Stomach smooth muscle (tissue), 2 donors: ENCODE measurements around the gene GRAP.

ENCODE experiments used
- H3K27ac ChIP-seq: one replicate; pipeline ENCODE4 v1.7.0; 2013; ENCODE audit warnings: mild to moderate bottlenecking, low read length, inconsistent platforms
- H3K27me3 ChIP-seq, 2 donors: one replicate each; pipeline ENCODE4 v1.7.0; 2013; ENCODE audit warnings: low read length in 2 of 2; ENCODE audit not compliant: insufficient read depth in 2 of 2, control insufficient read depth in 1 of 2
- H3K36me3 ChIP-seq, 2 donors: one replicate each; pipeline ENCODE4 v1.7.0; 2013; ENCODE audit warnings: low read length in 2 of 2; ENCODE audit not compliant: control insufficient read depth in 2 of 2, insufficient read depth in 2 of 2
- H3K4me1 ChIP-seq: one replicate; pipeline ENCODE4 v1.7.0; 2013; ENCODE audit warnings: low read length; ENCODE audit not compliant: control insufficient read depth, insufficient read depth
- H3K4me3 ChIP-seq, 2 donors: one replicate each; pipeline ENCODE4 v1.7.0; 2013; ENCODE audit warnings: low read length in 2 of 2
- H3K9ac ChIP-seq, 2 donors: one replicate each; pipeline ENCODE4 v1.7.0; 2013; ENCODE audit warnings: low read length in 2 of 2, mild to moderate bottlenecking in 1 of 2
- H3K9me3 ChIP-seq, 2 donors: one replicate each; pipeline ENCODE4 v1.7.0; 2013; ENCODE audit warnings: low read length in 2 of 2; ENCODE audit not compliant: control insufficient read depth in 2 of 2
- donor health status: healthy.
- donor health status: Pancreatic carcinoma.

The GRAP gene

DNA sequence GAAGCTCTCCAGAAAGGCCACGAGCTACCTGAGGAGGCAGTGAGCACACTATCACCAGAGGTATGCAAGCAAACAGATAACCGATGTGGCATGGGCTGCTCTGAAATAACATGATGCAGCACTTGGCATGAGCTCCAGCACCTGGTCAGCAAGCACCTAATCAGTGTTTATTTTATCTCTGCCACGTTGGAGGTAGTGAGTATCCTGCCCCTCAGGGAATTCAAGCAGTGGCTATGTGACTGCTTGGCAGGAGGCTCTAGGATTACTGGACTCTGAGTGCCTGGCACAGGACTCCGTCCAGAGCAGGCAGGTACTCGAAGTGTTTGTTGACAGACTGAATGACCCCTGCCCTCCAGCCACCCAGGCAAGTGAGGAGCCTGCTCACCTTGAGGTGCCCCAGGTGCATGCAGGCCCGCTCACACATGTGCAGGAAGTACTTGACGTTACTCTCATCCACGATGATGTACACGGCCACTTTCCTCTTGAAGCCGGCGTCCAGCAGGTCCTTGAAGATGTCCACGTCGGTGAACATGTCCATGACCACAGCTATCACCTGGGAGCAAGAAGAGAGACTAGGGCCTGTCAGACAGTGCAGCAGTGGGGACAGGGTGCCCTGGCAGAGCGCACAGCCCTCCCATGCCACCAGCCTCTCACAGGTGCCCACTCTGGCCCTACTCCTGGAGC lies 58.8 kb downstream of the GRAP start:
- no peak overlapping the region for H3K4me3 ChIP-seq
- peaks cover 0 to 4% of the 10 kb centered on the region in 2 donors for H3K36me3 ChIP-seq
- no peak overlapping the region for H3K9ac ChIP-seq
- no peaks in the 10 kb centered on the region for H3K9me3 ChIP-seq
- no peaks in the 10 kb centered on the region for H3K27me3 ChIP-seq
- no peaks in the 10 kb centered on the region for H3K4me1 ChIP-seq
- H3K27ac ChIP-seq, result no peak overlapping the region

DNA sequence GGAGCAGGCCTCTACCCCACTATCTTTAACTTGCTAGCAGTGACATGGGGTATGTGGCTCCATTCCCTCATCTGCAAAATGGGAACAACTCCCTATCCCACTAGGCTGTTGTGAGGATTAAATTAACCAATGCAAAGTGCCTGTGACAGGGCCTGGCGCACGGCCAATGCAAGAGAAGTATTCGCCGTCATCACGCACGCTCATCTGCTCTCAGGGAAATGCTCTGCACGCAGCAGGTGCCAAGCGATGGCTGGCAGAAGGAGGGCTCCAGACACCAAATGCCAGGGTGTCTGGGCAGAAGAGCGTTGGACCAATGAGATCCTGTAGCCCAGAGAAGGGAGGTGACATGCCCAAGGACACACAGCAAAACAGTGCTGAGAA lies 59.5 kb downstream of the GRAP start:
- no peak overlapping the region for H3K4me3 ChIP-seq
- H3K27me3 ChIP-seq, result no peaks in the 10 kb centered on the region
- no peaks in the 10 kb centered on the region for H3K4me1 ChIP-seq
- no peak overlapping the region for H3K27ac ChIP-seq
- H3K9ac ChIP-seq, result no peak overlapping the region
- peaks cover 0 to 4% of the 10 kb centered on the region in 2 donors for H3K36me3 ChIP-seq
- H3K9me3 ChIP-seq, result no peaks in the 10 kb centered on the region

DNA sequence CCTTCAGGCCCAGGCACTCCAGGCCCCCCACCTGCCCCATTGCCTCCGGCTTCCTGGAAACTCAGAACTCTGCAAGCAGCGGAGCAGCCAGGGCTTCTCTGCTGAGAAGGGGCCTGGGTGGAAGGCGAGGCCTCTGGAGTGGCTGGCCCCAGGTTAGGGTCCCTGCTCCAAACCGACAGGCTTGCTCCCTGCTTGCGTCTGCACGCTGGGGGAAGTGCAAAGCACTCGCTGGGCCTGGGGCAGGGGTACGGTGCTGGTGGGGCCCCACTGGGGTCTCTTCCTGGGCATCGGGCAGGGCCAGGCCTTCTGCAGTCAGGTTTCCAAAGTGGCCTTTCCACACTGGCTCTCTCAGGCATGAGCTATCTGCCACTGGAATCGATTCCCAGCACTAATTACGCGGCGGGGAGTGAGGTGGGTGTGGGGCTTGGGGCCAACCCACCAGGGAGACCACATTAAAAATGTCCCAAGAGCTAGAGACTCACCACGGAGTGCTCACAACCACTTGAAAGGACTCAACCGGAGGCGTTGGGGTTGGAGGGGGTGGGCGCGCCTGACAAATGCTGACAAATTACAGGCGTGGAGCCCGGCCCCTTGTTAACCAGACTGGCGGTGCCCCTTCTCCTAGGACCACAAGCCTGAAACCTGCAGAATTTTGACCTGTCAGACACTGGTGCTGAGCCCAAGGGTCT lies 60.1 kb downstream of the GRAP start:
- Histone ChIP-seq H3K4me3 (no peak overlapping the region), H3K27ac (no peak overlapping the region), H3K4me1 (no peaks in the 10 kb centered on the region), H3K27me3 (no peaks in the 10 kb centered on the region), H3K36me3 (peaks cover 0 to 4% of the 10 kb centered on the region in 2 donors), H3K9ac (no peak overlapping the region), H3K9me3 (no peaks in the 10 kb centered on the region)

DNA sequence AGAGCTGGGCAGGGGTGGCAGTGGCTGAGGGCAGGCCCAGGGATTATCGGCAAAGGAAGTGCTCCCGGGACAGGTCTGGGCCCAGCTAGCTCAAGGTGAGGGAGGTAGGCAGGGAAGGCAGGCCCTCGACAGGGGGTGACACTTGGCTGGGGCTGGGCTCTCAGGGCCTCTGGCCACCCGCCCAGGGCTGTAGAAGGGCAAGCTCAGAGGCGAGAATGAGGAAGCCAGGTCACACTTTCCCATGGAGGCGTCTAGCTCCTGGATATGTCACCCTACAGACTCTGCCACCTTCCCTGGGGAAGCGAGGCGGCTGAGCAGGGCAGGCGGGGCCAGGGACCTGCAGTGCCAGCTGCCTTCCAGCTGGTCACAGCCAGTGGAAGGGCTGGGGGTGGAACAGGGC lies 61.3 kb downstream of the GRAP start:
- Histone ChIP-seq H3K4me1 (no peaks in the 10 kb centered on the region), H3K9ac (no peak overlapping the region), H3K27ac (no peak overlapping the region), H3K36me3 (peaks cover 0 to 4% of the 10 kb centered on the region in 2 donors), H3K9me3 (no peaks in the 10 kb centered on the region), H3K27me3 (no peaks in the 10 kb centered on the region), H3K4me3 (no peak overlapping the region)

DNA sequence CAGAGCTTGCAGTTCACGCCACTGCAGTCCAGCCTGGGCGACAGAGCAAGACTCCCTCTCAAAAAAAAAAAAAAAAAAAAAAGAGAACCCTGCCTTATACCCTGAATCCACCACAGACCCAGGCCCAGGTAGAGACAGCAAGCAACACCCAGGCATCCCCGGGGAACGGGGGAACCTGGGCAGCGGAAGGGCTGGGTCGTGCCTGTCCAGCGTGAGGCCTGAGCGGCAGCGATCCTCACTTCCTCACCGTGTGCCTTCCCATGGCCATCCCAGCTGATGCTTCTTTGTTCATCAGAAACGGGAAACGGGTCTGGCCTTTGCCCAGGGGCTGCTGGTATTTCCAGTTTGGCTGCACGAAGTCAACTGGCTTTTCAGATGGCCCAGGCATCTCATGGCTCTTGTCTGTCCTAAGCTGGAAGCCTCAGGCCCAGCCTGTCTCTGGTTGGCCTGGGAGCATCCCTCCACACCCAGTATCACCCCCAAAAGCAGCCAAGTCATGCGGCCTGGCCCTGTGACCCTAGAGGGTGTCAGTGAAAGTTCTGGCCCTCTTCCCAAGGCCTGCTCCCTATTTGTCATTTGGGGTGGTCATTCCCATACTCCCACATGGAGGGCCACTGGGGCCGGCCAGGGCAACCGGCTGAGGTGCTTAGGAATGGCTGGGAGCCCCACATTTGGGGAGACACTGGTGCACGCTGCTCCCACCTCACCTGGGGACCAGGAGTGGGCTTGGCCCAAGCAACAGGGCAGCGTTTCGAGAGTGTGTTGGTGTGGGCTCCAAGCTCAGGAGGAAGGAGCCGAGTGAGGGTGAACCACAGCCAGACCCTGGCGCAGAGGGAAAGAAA lies 62.3 kb downstream of the GRAP start:
- H3K27ac ChIP-seq, result no peak overlapping the region
- H3K4me1 ChIP-seq, result no peaks in the 10 kb centered on the region
- H3K4me3 ChIP-seq, result no peak overlapping the region
- no peaks in the 10 kb centered on the region for H3K27me3 ChIP-seq
- H3K9me3 ChIP-seq, result no peaks in the 10 kb centered on the region
- H3K36me3 ChIP-seq, result peaks cover 0 to 4% of the 10 kb centered on the region in 2 donors
- no peak overlapping the region for H3K9ac ChIP-seq

DNA sequence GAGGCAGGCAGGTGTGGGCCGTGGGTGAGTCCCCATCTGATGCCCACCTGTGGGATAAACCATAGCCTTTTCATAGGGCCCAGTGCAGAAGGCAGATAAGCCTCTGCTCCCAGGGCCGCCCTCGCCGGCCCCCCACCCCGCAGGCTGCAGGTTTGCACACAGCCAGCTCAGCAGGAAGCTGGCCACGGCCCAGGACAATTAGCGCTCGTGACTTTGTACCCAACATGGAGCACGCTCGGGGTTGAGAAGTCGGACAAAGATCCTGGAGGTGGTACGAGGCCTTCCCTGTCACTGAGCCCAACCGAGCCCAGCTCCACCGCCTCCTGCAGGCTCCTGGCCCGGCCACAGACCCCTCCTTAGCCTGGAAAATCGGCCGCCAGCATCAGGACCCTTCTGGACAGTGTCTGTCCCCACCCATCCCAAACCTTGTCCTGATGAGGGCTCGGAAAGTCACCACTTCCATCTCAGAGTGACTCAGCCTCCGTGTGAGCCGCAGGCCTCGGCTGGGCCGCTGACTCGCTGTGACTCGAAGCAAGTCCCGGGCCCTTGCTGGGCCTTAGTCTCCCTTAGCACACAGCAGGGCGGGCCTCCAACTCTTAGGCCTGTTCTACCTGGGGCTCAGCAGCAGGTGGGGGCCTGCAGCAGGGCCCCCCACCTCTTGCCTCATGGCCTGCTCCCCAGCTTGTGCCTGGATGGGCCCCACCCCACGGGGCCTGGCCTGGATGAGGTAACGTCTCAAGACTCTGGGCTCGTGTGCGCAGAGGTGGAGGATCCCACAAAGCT lies 64.9 kb downstream of the GRAP start:
- peaks cover 0 to 2% of the 10 kb centered on the region in 2 donors for H3K36me3 ChIP-seq
- no peak overlapping the region for H3K9ac ChIP-seq
- no peaks in the 10 kb centered on the region for H3K27me3 ChIP-seq
- no peaks in the 10 kb centered on the region for H3K4me1 ChIP-seq
- H3K27ac ChIP-seq, result no peak overlapping the region
- H3K4me3 ChIP-seq, result no peak overlapping the region
- H3K9me3 ChIP-seq, result no peaks in the 10 kb centered on the region

DNA sequence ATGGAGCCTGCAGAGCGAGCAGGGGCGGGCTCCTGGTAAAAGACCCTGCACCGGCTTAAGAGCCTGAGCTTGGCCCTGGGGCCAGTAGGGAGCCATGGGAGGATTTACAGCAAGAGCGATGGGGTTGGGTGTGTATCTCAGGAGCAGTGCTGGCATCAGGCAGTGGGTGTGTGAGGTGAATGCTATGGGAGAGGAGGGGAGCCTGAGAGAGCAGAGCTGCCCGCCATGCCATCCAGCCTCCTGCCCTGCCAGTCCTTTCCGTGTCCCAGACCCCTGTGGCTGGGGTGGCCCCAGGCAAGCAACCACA lies 65.5 kb downstream of the GRAP start:
- Histone ChIP-seq H3K4me3 (no peak overlapping the region), H3K9ac (no peak overlapping the region), H3K36me3 (peaks cover 0 to 2% of the 10 kb centered on the region in 2 donors), H3K4me1 (no peaks in the 10 kb centered on the region), H3K27me3 (no peaks in the 10 kb centered on the region), H3K9me3 (no peaks in the 10 kb centered on the region), H3K27ac (no peak overlapping the region)

DNA sequence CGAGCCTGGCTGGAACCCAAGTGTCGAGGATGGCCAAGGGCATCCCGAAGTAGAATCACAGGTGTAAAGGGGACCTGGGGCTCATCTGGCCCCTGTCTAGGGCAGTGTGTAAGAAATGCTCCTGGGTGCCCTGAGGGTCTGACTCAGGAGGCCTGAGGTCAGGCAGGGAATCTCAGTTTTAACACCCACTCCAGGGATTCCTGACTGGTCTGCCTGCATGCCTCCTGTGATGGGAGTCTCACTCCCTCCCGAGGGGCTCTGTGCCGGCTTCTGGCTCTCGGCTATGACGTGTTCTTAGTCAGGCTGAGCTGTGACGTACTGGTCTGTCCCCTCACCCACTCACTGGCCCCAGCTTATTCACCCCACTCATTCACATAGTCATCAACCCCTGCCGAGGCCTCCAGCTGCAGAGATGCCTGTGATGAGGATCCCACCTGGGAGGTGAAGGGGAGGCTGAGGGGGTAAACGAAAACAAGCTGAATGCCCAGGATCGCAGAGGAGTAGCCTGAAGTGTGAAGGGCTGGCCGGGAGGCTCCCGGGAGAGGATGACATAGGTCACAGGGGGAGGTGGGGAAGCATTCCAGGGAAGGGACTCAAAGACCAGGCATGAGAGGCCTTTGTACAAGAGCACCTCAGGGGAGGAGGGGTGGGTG lies 65.9 kb downstream of the GRAP start:
- Histone ChIP-seq H3K4me1 (no peaks in the 10 kb centered on the region), H3K27me3 (no peaks in the 10 kb centered on the region), H3K36me3 (peaks cover 0 to 2% of the 10 kb centered on the region in 2 donors), H3K9ac (no peak overlapping the region), H3K27ac (no peak overlapping the region), H3K9me3 (no peaks in the 10 kb centered on the region), H3K4me3 (no peak overlapping the region)

DNA sequence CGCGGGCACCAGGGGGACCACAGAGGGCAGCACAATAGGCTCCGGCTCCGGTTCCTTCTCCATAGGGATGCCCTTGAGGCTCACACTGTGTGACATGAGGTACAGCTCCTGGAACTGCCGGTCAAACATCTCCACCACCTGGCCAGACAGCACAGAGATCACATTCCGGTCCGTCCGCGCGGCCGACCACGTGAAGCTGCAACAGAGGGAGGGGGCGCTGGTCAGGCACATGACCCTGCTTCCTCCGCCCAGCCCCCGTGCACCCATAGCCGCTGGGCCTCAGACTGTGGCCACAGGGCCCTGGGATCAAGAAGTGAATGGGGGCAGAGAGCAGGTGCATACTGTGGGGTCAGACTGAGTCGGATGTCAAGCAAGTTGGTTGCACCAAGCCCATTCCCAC lies 68.1 kb downstream of the GRAP start:
- no peaks in the 10 kb centered on the region for H3K4me1 ChIP-seq
- H3K4me3 ChIP-seq, result no peak overlapping the region
- no peak overlapping the region for H3K9ac ChIP-seq
- H3K36me3 ChIP-seq, result peaks cover 0 to 2% of the 10 kb centered on the region in 2 donors
- H3K27ac ChIP-seq, result no peak overlapping the region
- H3K9me3 ChIP-seq, result no peaks in the 10 kb centered on the region
- H3K27me3 ChIP-seq, result no peaks in the 10 kb centered on the region

DNA sequence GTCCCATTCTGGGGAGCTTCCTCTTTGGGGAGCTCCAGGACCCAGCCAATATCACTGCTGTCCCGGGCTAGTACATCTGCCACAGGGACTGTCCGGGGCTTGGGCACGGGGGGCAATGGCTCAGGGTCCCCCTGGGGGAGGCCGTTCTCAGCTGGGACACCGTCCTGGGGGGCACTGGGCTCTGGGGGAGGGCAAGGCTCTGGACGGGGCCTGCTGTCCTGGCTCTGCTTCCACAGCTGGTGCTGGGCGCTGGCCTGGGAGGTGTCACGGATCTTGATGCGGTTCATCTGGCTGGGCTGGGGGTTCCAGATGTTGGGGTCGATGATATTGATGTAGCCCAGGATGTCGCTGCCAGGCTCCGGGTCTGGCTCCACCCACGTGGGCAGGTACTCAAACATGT lies 68.7 kb downstream of the GRAP start:
- Histone ChIP-seq H3K4me3 (no peak overlapping the region), H3K36me3 (peaks cover 0 to 2% of the 10 kb centered on the region in 2 donors), H3K27ac (no peak overlapping the region), H3K27me3 (no peaks in the 10 kb centered on the region), H3K4me1 (no peaks in the 10 kb centered on the region), H3K9ac (no peak overlapping the region), H3K9me3 (no peaks in the 10 kb centered on the region)
